Measurements from ENCODE around the gene TIMM17A.

TIMM17A gene

DNA sequence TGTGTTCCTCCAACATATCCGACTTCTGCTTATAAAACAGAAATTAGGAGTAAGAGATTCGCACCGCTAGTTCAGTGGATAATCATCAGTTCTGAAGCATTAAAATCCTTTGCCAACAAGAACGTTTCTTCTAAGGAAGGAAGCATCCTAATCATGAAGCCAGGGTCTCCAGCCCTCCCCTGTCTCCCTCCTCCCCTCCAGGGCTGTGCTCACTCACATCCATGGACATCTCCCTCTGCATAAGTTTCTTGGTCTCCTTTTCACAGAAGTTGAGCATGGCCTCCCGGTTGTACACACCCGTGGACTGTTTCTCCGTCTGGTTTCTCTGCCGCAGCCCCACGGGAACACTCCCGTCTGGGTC lies 9.5 kb upstream of the TIMM17A start:
- Histone ChIP-seq H4K20me1 (ENCODE audit: insufficient read depth, low read length) (0 out of 2 replicates have a peak, but pooled peaks cover 5% of the 10 kb centered on the region), H3K27me3 (ENCODE audit: insufficient read depth, low read length, poor library complexity) (peaks cover 30% of the 10 kb centered on the region), H3K9me3 (ENCODE audit: insufficient read depth, low read length, severe bottlenecking) (no peaks in the 10 kb centered on the region), H3K4me1 (ENCODE audit: insufficient read depth, low read length) (no peaks in the 10 kb centered on the region), H2AFZ (ENCODE audit: low read depth, low read length) (no peak overlapping the region), H3K27ac (ENCODE audit: low read length) (no peak overlapping the region), H3K4me2 (ENCODE audit: insufficient read depth, low read length) (no peak overlapping the region), H3K36me3 (ENCODE audit: insufficient read depth, low read length) (no peaks in the 10 kb centered on the region), H3K79me2 (ENCODE audit: insufficient read depth, low read length) (no peaks in the 10 kb centered on the region), H3K4me3 (ENCODE audit: low read depth in 1 of 2, low read length in 2 of 2) (no peak overlapping the region), H3K9ac (ENCODE audit: low read depth, low read length) (no peak overlapping the region)
- TF ChIP-seq, protein P1, sequence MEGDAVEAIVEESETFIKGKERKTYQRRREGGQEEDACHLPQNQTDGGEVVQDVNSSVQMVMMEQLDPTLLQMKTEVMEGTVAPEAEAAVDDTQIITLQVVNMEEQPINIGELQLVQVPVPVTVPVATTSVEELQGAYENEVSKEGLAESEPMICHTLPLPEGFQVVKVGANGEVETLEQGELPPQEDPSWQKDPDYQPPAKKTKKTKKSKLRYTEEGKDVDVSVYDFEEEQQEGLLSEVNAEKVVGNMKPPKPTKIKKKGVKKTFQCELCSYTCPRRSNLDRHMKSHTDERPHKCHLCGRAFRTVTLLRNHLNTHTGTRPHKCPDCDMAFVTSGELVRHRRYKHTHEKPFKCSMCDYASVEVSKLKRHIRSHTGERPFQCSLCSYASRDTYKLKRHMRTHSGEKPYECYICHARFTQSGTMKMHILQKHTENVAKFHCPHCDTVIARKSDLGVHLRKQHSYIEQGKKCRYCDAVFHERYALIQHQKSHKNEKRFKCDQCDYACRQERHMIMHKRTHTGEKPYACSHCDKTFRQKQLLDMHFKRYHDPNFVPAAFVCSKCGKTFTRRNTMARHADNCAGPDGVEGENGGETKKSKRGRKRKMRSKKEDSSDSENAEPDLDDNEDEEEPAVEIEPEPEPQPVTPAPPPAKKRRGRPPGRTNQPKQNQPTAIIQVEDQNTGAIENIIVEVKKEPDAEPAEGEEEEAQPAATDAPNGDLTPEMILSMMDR (IDR thresholded peaks at IDR 0.05; ENCODE audit: borderline replicate concordance, extremely low read depth, low read length, poor library complexity, severe bottlenecking): no peak
- TF ChIP-seq EZH2 (IDR thresholded peaks at IDR 0.05; ENCODE audit: borderline replicate concordance, low read depth, low read length, severe bottlenecking): no peak
- DNase-seq (no peak), ATAC-seq (ENCODE audit: insufficient read depth, low read depth) (no peak)

DNA sequence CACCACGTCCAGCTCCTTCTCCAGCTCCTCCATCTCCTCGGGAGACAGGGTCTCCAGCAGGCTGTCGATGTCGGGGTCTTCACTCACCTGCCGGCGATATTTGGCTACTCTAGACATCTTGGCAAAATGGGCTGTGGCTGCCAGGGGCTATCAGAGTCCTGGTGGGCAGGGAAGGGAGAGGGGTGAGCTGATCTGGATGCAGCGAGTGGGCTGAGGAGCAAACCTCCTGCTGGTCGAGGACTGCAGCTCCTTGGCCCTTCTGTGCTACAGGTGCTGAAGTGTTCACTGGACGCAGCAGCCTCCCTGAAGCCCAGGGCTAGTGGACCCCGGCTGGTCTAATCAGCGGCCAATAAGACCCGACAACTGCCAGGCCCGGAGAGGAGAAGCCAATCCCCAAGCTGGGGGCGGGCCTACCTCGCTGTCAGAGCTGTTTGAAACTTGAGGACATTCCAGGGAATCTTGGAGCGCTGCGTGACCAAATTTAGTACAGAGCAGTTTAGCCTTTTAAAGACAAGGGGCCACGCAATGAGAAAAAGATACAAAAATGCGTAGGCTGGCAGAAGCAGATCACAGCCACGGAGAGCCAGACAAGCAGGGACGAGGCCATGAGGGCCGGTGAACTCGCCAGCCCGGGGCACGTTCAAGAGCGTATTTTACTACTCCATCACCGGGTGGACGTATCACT lies 8.9 kb upstream of the TIMM17A start, which contains the start of gene LMOD1:
Gene LMOD1 (minus strand): TSS at position 325 of the 685 bp plus-strand sequence. CDS start 208 bp downstream, at position 117.
- H3K4me2 ChIP-seq (ENCODE audit: insufficient read depth, low read length): no peak within 1 kb of the TSS
- H3K36me3 ChIP-seq (ENCODE audit: insufficient read depth, low read length): no peaks in the 10 kb centered on the region
- peaks cover 30% of the 10 kb centered on the region for H3K27me3 ChIP-seq (ENCODE audit: insufficient read depth, low read length, poor library complexity)
- H3K4me3 ChIP-seq (ENCODE audit: low read depth in 1 of 2, low read length in 2 of 2): no peak within 1 kb of the TSS
- no peak within 1 kb of the TSS for H3K27ac ChIP-seq (ENCODE audit: low read length)
- no peaks in the 10 kb centered on the region for H3K79me2 ChIP-seq (ENCODE audit: insufficient read depth, low read length)
- H4K20me1 ChIP-seq (ENCODE audit: insufficient read depth, low read length): 0 out of 2 replicates have a peak, but pooled peaks cover 5% of the 10 kb centered on the region
- DNase-seq: no peak
- H3K9me3 ChIP-seq (ENCODE audit: insufficient read depth, low read length, severe bottlenecking): no peaks in the 10 kb centered on the region
- no peak for TF ChIP-seq EZH2 (IDR thresholded peaks at IDR 0.05; ENCODE audit: borderline replicate concordance, low read depth, low read length, severe bottlenecking)
- TF ChIP-seq, protein P1 (IDR thresholded peaks at IDR 0.05; ENCODE audit: borderline replicate concordance, extremely low read depth, low read length, poor library complexity, severe bottlenecking): no peak
- ATAC-seq (ENCODE audit: insufficient read depth, low read depth): no peak
- H3K4me1 ChIP-seq (ENCODE audit: insufficient read depth, low read length): no peaks in the 10 kb centered on the region
- no peak within 1 kb of the TSS for H2AFZ ChIP-seq (ENCODE audit: low read depth, low read length)
- no peak within 1 kb of the TSS for H3K9ac ChIP-seq (ENCODE audit: low read depth, low read length)

DNA sequence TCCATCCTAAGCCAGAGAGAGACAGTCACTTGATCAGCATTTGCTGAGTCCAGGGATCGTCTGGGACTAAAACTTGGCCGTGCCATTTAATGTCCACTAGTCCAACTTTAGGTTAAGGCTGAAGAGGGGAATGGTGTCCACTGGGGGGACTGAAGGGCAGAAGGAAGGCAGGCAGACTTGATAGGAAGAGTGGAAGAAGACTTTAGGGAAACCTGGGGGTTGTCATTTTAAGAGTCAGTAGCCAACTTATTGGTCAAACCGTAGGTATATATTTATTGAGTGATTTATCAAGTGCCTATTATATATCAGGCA lies 7.7 kb upstream of the TIMM17A start:
- ATAC-seq (ENCODE audit: insufficient read depth, low read depth) (no peak), DNase-seq (no peak)
- no peak overlapping the region for H3K4me3 ChIP-seq (ENCODE audit: low read depth in 1 of 2, low read length in 2 of 2)
- no peaks in the 10 kb centered on the region for H3K4me1 ChIP-seq (ENCODE audit: insufficient read depth, low read length)
- H3K4me2 ChIP-seq (ENCODE audit: insufficient read depth, low read length): no peak overlapping the region
- H4K20me1 ChIP-seq (ENCODE audit: insufficient read depth, low read length): 0 out of 2 replicates have a peak, but pooled peaks cover 5% of the 10 kb centered on the region
- H3K79me2 ChIP-seq (ENCODE audit: insufficient read depth, low read length): no peaks in the 10 kb centered on the region
- no peaks in the 10 kb centered on the region for H3K9me3 ChIP-seq (ENCODE audit: insufficient read depth, low read length, severe bottlenecking)
- no peak overlapping the region for H3K9ac ChIP-seq (ENCODE audit: low read depth, low read length)
- TF ChIP-seq EZH2 (IDR thresholded peaks at IDR 0.05; ENCODE audit: borderline replicate concordance, low read depth, low read length, severe bottlenecking): no peak
- TF ChIP-seq, protein P1 (IDR thresholded peaks at IDR 0.05; ENCODE audit: borderline replicate concordance, extremely low read depth, low read length, poor library complexity, severe bottlenecking): no peak
- no peak overlapping the region for H3K27ac ChIP-seq (ENCODE audit: low read length)
- H3K27me3 ChIP-seq (ENCODE audit: insufficient read depth, low read length, poor library complexity): peaks cover 30% of the 10 kb centered on the region
- H2AFZ ChIP-seq (ENCODE audit: low read depth, low read length): no peak overlapping the region
- no peaks in the 10 kb centered on the region for H3K36me3 ChIP-seq (ENCODE audit: insufficient read depth, low read length)
